Mesothelial cell of epicardium (in vitro differentiated cells): ENCODE results near the gene RAPGEF4. TPM values are rescaled to one million over a fixed set of nuclear protein-coding genes. Genes with fewer than 3 reads are reported as not detected.

Source experiments
- DNase-seq, 2 experiments: peaks; one replicate each; pipeline ENCODE4 v3.0.0; 2021; ENCODE audit warnings: low spot score in 2 of 2; ENCODE audit not compliant: unreplicated experiment in 2 of 2
- H3K27ac Mint-ChIP-seq: 2 replicates; pipeline ENCODE4 v1.8.0; 2021; ENCODE audit warnings: mixed read lengths
- H3K27me3 Mint-ChIP-seq: 2 replicates; pipeline ENCODE4 v1.8.0; 2021; ENCODE audit warnings: low read depth, mixed read lengths
- H3K36me3 Mint-ChIP-seq: 2 replicates; pipeline ENCODE4 v1.8.0; 2021; ENCODE audit warnings: mixed read lengths
- H3K4me1 Mint-ChIP-seq: 2 replicates; pipeline ENCODE4 v1.8.0; 2021; ENCODE audit warnings: mixed read lengths
- H3K4me3 Mint-ChIP-seq: 2 replicates; pipeline ENCODE4 v1.8.0; 2021; ENCODE audit warnings: mild to moderate bottlenecking, moderate library complexity, mixed read lengths
- H3K9me3 Mint-ChIP-seq: 2 replicates; pipeline ENCODE4 v1.8.0; 2021; ENCODE audit warnings: mixed read lengths
- CTCF ChIP-seq: fragments of 200-600 bp; sonication (generic); IDR thresholded peaks from one replicate; pipeline ENCODE4 v1.5.0; 2021; ENCODE audit warnings: antibody characterized with exemption; ENCODE audit not compliant: unreplicated experiment
- total RNA-seq: library from RNA; stranded (reverse); gene quantifications from 3 replicates; pipeline ENCODE4 v1.2.1, GENCODE V29; 2021

RAPGEF4 gene
- total RNA-seq, 1 donor from 2014 or later, result 24.7 TPM

- no peak for TF ChIP-seq CTCF
- H3K36me3 Mint-ChIP-seq, result no peaks in the 10 kb centered on the region
- no peak for DNase-seq
- peaks cover 4% of the 10 kb centered on the region for H3K9me3 Mint-ChIP-seq
- H3K27ac Mint-ChIP-seq, result no peak overlapping the region
- no peaks in the 10 kb centered on the region for H3K27me3 Mint-ChIP-seq
- peaks cover 38% of the 10 kb centered on the region for H3K4me1 Mint-ChIP-seq
- no peak overlapping the region for H3K4me3 Mint-ChIP-seq
Observed at GRCh38 chr2:172819943-172820342, 84.3 kb downstream of the RAPGEF4 start.

- Mint-ChIP-seq H3K4me3 (no peak overlapping the region), H3K4me1 (peaks cover 31% of the 10 kb centered on the region), H3K36me3 (no peaks in the 10 kb centered on the region), H3K9me3 (peaks cover 4% of the 10 kb centered on the region), H3K27ac (peak overlapping the region; percentile 45), H3K27me3 (no peaks in the 10 kb centered on the region)
- TF ChIP-seq CTCF, result no peak
- no peak for DNase-seq
Observed at GRCh38 chr2:172821370-172822338, 86.0 kb downstream of the RAPGEF4 start.

- H3K27ac Mint-ChIP-seq, result peak overlapping the region; percentile 60
- H3K4me3 Mint-ChIP-seq, result no peak overlapping the region
- no peak for TF ChIP-seq CTCF
- H3K9me3 Mint-ChIP-seq, result no peaks in the 10 kb centered on the region
- no peaks in the 10 kb centered on the region for H3K27me3 Mint-ChIP-seq
- no peaks in the 10 kb centered on the region for H3K36me3 Mint-ChIP-seq
- DNase-seq, result no peak
- peaks cover 31% of the 10 kb centered on the region for H3K4me1 Mint-ChIP-seq
Observed at GRCh38 chr2:172822585-172822984, 86.9 kb downstream of the RAPGEF4 start.

GRCh38 chr2:172823261-172823850, 87.7 kb downstream of the RAPGEF4 start:
- Mint-ChIP-seq H3K9me3 (no peaks in the 10 kb centered on the region), H3K27me3 (no peaks in the 10 kb centered on the region), H3K36me3 (no peaks in the 10 kb centered on the region), H3K4me3 (no peak overlapping the region), H3K4me1 (peaks cover 31% of the 10 kb centered on the region), H3K27ac (peak overlapping the region; percentile 28)
- no peak for TF ChIP-seq CTCF
- no peak for DNase-seq

- Mint-ChIP-seq H3K4me1 (peaks cover 30% of the 10 kb centered on the region), H3K27me3 (no peaks in the 10 kb centered on the region), H3K9me3 (no peaks in the 10 kb centered on the region), H3K36me3 (no peaks in the 10 kb centered on the region), H3K27ac (no peak overlapping the region), H3K4me3 (no peak overlapping the region)
- TF ChIP-seq CTCF, result no peak
- DNase-seq, result no peak
Observed at GRCh38 chr2:172826522-172826921, 90.9 kb downstream of the RAPGEF4 start.
